HK-2 (cell line): ENCODE data around the gene CAMSAP3.
"Not testable (repeated sequence)": the region's sequence is repeated elsewhere in the genome, so short reads cannot be mapped to it uniquely, and the experiment has no call there.

Source experiments
- DNase-seq: peaks from one replicate; pipeline ENCODE4 v3.0.0-alpha.2; 2018; ENCODE audit not compliant: unreplicated experiment

Gene CAMSAP3

DNA sequence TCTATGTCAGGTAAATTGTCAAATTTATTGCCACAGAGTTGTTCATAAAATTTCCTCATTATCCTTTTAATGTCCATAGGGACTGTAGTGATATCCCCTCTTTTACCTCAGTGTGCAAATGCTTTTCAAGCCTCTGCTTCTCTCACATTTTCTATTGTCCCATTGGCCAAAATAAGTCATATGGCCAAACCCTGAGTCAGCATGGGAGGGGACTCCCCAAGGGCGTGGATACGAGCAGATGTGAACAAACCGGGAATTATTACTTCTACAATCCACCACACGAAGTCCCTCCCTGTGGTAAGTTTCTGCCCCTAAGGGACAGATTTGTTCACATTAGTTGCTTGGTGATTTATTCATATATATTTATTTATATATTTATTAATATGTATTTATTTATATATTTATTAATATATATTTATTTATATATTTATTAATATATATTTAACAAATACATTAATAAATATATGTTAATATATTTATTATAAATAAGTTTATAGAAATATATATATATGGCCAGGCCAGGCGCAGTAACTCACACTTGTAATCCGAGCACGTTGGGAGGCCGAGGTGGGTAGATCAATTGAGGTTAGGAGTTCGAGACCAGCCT is 20.1 kb upstream of the CAMSAP3 start:
- no peak for DNase-seq

GRCh38 chr19:7577422-7577821 is 18.2 kb upstream of the CAMSAP3 start:
- not testable (repeated sequence) for DNase-seq

DNA sequence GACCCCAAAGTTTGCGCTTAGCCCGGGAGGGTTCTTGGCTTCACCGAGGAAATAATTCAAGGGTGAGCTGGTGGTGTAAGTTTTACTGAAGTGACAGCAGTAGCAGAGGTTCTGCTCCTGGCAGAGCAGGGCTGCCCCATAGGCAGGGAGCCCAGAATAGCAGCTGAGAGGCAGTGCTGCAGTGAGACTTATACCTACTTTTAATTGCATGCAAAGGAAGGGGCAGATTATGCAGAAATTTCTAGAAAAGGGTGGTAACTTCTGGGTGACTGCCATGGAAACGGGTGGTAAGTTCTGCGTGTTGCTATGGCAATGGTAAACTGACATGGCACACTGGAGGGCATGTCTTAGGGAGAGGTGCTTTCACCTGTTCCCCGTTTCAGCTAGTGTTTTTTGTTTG is 17.5 kb upstream of the CAMSAP3 start:
- no peak for DNase-seq

DNA sequence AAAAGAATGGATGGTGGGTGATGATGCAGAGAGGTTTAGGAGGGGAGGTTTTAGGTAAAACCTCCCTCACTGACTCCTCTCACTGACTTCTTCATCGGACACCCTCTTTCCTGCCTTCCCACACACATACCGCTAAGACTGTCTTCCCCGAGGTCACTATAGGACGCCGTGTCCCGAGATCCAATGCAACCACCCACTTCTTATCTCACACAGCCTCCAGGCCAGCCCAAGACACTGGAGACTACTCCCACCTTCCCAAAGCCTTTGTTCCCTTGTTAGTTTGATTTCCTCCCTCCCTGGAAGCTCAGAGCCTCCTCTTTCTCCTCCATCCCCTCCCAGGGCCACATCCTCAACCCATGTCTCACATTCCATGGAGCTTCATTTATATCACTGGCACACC is 16.5 kb upstream of the CAMSAP3 start:
- DNase-seq = no peak

DNA sequence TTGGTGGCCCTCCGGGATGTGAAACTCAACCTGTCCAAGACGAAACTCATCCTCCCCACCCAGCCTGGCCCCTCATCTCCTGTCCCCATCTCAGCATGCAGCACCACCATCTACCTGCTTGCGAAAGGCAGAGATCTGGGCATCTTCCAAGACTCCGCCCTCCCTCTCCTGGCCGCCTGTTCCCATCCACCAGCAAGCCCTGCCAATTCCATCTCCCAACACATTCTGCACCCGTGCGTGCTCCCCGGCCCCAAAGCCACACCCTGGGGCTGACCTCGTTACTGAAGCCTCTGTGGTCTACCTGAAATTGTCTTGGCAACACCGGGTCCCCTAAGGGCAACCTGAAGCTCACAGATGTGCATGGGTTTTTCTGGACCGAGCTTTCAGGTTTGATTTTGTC is 13.2 kb upstream of the CAMSAP3 start:
- DNase-seq = no peak

- no peak for DNase-seq
Observed at GRCh38 chr19:7589822-7590221, 5.8 kb upstream of the CAMSAP3 start.

- DNase-seq = no peak
Observed at GRCh38 chr19:7590256-7590655, 5.4 kb upstream of the CAMSAP3 start.

DNA sequence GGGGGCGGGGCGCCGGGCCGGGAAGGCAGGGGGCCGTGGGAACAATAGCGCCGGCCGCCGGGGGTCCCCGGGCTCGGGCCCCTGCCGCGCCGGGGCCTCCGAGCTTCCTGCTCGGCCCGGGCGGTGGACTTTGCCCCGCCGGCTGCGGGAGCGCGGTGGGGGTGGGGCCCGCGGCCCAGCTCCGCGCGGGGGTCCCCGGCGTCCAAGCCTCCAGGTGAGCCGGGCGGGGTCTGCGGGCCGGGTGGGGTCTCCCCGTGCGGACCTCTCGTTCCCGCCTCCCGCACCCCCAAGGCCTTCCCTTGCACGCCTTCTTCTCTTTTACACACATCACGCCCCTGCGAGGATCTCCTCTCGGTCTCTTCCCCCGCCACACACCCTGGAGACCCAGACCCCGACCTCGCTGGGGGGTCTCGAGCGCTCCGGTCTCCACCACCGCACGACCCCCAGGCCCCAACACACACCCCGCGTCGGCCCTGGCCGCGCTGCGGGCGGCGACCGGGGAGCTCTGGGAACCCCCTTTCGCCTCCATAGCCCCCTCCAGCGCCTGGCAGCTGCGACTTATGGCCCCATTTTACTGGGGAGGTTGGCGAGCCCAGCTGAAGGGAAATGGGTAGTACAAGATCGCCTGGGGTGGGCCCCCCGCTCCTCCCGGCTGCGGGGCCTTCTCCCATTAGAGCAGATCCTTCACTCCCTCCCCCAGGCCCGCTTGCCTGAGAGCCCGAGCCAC is 711 bp downstream of the CAMSAP3 start:
- DNase-seq = no peak

DNA sequence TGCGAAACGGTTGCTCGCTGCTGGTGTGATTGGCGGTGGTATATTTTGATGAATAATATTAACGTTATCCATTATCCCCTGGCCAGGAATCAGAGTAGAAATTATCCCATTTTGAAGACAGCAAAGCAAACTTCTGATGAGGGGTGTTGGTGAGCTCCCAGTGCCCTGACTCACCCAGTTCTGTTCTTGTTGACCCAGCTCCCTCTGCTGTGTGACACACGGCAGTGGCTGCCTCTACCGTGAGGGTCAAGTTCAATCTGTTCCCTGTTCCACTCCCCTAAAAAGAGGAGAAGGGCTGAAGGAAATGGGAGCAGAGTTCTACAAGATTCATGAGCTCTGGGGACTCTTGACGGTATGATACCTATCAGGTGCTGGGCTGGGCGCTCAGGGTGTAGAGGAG is 2.0 kb downstream of the CAMSAP3 start:
- DNase-seq = no peak

- no peak for DNase-seq
Observed at GRCh38 chr19:7598180-7598579, 2.5 kb downstream of the CAMSAP3 start.

DNA sequence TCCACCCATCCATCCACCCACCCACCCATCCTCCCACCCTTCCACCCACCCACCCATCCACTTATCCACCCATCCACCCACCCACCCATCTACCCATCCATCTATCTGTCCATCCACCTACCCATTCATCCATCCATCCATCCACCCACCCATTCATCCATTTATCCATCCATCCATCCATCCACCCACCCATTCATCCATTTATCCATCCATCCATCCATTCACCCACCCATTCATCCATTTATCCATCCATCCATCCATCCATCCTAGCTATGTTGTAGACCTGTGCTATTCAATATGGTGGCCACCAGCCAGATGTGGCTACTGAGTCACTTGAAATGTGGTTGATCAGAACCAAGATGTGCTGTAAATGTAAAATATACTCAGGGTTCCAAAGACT is 5.1 kb downstream of the CAMSAP3 start:
- no peak for DNase-seq

DNA sequence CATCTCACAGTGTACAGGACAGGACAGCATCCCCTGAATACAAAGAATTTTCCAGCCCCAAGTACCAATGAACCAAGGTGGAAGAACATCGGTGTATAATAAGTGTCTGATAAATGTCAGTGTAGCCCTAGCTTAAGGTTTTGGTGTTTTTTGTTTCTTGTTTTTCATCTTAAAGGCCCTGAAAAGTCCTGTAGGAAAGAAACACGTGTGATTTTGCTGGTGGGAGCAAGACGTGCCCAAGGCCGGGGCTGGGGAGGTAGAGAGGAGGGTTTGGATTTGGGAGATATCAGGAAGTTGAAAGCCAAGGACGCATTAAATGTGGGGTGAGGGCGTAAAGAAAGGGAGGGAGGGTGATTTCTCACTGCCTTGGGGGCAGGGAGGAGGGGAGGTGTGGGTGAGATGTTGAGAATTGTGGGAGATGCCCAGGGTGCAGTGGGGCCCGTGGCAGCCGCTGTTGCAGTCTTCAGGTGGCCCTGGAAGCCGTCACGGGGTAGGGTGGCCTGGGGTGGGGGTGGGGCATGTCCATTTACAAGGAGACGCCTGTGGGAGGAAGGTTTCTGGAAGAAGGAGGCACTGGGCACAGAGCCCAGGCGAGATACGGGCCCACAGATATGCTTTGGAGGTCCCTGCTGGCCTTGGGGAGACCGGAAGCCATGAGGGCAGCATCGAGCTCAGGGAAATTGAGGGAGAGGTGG is 6.7 kb downstream of the CAMSAP3 start:
- no peak for DNase-seq

DNA sequence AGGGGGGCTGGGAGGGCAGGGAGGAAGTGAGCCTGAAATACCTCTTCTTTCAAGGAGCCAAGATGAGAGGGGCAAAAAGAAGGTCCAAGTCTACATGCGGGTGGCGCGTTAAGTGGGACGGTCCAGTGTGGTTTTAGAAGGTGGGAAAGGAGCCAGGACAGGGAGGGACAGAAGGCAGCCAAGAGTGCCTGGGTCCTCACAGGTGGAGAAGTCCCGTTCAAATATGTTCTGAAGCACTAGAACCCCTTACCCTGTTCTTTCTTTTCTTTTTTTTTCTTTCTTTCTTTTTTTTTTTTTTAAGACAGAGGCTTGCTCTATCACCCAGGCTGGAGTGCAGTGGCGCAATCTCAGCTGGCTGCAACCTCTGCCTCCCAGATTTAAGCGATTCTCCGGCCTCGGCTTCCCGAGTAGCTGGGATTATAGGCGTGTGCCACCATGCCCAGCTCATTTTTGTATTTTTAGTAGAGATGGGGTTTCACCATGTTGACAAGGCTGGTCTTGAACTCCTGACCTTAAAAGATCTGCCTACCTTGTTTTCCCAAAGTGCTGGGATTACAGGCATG is 7.4 kb downstream of the CAMSAP3 start:
- no peak for DNase-seq

- DNase-seq = no peak
Observed at GRCh38 chr19:7603919-7604318, 8.3 kb downstream of the CAMSAP3 start.

DNA sequence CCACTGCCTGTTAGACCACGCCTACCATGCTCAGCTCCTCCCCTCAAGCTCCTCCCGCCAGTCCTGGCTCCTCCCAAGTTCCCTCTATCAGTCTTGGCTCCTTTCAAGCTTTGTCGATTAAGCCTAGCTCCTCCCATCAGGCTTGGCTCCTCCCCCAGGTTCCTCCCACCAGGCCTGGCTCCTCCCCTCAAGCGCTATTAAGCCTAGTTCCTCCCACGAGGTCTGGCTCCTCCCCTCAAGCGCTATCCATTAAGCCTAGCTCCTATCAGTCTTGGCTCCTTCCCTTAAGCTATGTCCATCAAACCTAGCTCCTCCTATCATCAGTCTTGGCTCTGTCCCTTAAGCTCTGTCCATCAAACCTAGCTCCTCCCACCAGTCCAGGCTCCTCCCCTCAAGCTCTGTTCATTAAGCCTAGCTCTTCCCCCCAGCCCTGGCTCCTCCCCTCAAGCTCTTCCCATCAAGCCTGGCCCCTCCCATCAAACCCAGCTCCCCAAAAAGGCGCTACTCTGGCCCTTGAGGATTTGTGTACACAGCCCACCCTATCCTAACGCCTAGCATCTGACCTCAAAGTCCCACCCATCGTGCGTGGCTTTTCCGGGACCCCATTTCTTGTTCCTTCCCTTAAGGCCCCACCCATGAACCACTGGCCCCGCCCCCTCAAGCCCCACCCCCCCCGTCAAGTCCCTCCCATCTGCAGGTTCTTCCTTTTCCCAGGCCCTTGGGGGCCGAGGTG is 10.0 kb downstream of the CAMSAP3 start:
- no peak for DNase-seq

GRCh38 chr19:7606289-7606688 is 10.6 kb downstream of the CAMSAP3 start:
- no peak for DNase-seq

DNA sequence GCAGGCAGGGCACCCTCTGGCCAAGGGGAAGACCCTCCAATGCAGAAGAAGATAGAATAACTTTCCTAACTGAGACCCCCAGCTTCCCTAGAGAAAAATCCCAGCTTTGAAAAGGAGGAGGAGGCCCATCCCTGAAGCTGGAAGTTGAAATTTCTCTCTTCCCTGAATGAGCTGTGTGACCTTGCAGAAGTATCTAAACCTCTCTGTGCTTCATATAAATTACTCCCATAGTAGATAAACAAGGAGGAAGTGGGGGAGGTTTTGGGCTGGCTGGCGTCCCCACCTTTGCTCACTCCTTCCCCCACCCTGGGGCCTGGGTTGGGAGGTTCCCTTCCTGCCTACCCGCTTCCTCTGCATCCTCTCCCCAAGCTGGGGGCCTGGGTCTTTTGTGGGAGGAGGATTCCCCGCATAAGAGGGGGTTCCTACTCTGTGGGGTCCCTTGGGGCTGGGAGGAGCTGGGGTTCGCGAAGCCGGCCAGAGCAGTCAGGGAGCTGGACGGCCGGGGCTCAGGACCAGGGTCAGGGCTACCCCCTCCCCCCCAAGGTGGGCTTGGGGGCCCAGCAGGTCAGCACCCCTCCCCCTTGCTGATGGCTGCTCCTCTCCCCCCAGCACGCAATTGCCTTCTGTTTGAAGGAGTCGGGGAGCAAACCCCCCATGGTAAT is 11.7 kb downstream of the CAMSAP3 start:
- no peak for DNase-seq

DNA sequence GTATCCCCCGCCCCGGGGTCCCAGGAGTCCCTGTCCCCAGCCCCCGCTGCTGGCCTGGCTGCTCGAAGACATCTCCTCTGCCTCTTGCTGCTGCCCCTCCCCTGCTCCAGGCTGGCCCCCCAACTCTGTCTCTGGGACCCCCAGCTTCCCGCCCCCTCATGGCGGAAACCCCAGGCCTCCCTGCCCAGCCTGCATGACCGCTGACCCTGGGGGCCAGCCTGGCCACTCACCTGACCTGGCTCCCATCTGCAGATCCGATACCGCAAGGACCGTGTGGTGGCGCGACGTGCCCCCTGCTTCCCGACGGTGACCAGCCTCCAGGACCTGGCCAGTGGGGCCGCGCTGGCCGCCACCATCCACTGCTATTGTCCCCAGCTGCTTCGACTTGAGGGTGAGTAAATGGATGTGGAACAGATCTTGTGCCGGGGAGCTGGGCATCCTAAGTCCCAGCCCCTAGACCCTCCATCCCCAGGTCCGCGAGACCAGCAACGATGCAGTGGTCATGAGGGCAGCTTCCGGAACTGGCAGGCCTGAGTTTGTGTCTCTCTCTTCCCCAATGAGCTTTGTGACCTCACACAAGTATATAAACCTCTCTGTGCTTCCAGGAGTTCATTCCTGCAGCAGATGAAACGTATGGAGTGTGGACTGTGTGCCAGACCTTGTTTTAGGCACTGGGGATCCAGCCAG is 12.4 kb downstream of the CAMSAP3 start:
- DNase-seq = no peak

DNA sequence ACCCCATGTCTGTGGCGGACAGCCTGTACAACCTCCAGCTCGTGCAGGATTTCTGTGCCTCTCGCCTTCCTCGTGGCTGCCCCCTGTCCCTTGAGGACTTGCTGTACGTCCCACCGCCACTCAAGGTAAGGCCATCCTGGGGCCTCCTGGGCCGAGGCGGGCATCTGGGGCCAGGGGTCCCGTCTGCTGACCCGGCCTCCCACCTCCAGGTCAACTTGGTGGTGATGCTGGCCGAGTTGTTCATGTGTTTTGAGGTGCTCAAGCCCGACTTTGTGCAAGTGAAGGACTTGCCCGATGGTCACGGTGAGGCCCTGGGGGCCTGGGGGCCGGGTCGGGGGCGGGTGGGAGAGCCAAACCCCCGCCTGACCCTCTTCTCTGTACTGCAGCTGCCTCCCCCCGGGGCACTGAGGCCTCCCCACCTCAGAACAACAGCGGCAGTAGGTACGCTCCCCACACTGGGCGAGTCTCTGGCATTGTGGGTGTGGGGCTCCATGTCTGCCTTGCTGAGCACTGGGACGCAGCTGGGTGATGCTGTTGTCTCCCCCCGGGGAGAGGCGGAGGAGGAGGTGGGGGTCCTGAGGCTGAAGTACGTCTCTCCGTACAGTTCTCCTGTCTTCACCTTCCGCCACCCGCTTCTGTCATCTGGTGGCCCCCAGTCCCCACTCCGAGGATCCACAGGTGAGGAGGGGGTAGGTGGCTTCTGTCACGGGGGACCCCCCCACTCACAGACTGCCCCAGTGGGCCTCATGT is 15.0 kb downstream of the CAMSAP3 start:
- no peak for DNase-seq

- no peak for DNase-seq
Observed at GRCh38 chr19:7611541-7612279, 16.0 kb downstream of the CAMSAP3 start.
